HCT116 (cell line): ENCODE results near the gene CENPP. TPM values are rescaled to one million over a fixed set of nuclear protein-coding genes. Genes with fewer than 3 reads are reported as not detected.

Experiments used
- ATAC-seq: fragments of 200-7000 bp; cut with Tn5 transposase; 2 replicates; pipeline ENCODE4 v1.9.1; 2020; ENCODE audit warnings: mild to moderate bottlenecking, moderate library complexity
- BruUV-seq: library from RNA; stranded (reverse); fragments of 400-500 nt; replicated peaks from 2 replicates; lab custom pipeline; 2021; lab: Mats Ljungman, UMichigan
- CTCF ChIA-PET: fragments of 300-600 bp; sonication (Branson Sonifier 250); formaldehyde crosslinking; loops from one replicate; lab custom pipeline; 2021; ENCODE audit warnings: antibody characterized with exemption; lab: Charles Lee
- POLR2A ChIA-PET: fragments of 300-600, 350-600 bp; sonication (Branson Sonifier 250); formaldehyde crosslinking; loops from one replicate; lab custom pipeline; 2021; ENCODE audit warnings: antibody characterized with exemption; lab: Charles Lee
- RAD21 ChIA-PET, 2 experiments: fragments of 300-600 bp; sonication (Branson Sonifier 250); formaldehyde crosslinking; loops; one replicate each; lab custom pipeline; 2023; ENCODE audit warnings: low total read pairs in 2 of 2; ENCODE audit not compliant: uncharacterized antibody in 2 of 2, unreplicated experiment in 2 of 2, low non-redundant PET in 1 of 2; lab: Charles Lee
- DNase-seq: peaks from one replicate; pipeline ENCODE4 v3.0.0-alpha.2; 2010; ENCODE audit warnings: low read depth, low spot score
- H2AFZ ChIP-seq: fragments of 200-600 bp; shearing (Covaris generic), sonication (generic); 2 replicates; pipeline ENCODE4 v1.6.1; 2017; ENCODE audit warnings: low read depth, mixed run types, mixed read lengths, antibody characterized with exemption, low read length; ENCODE audit not compliant: poor library complexity, severe bottlenecking
- H3K27ac ChIP-seq: 2 replicates; pipeline ENCODE4 v1.5.1; 2012; ENCODE audit warnings: low read depth, low read length
- H3K27me3 ChIP-seq: fragments of 200-600 bp; sonication (generic); 2 replicates; pipeline ENCODE4 v1.6.1; 2016; ENCODE audit warnings: mixed run types, low read length, mixed read lengths; ENCODE audit not compliant: insufficient read depth
- H3K36me3 ChIP-seq, 2 experiments: fragments of 200-500 bp in 1 of 2; fragments of 200-600 bp in 1 of 2; sonication (Bioruptor generic) in 1 of 2; sonication (generic) in 1 of 2; 2 replicates each; pipeline versions ENCODE4 v1.5.1 to v1.6.1; 2014 to 2016; ENCODE audit warnings: low read length in 2 of 2, inconsistent platforms in 1 of 2, mixed read lengths in 1 of 2, mixed run types in 1 of 2; ENCODE audit not compliant: insufficient read depth in 2 of 2, control insufficient read depth in 1 of 2
- H3K4me1 ChIP-seq, 2 experiments: fragments of 200-600 bp in 1 of 2; sonication (generic) in 1 of 2; 2 replicates each; pipeline versions ENCODE4 v1.5.1 to v1.6.1; 2012 to 2017; ENCODE audit warnings: low read length in 2 of 2, inconsistent platforms in 1 of 2, mild to moderate bottlenecking in 1 of 2, mixed read lengths in 1 of 2, mixed run types in 1 of 2, moderate library complexity in 1 of 2; ENCODE audit not compliant: insufficient read depth in 2 of 2, control insufficient read depth in 1 of 2
- H3K4me2 ChIP-seq: fragments of 200-600 bp; sonication (generic); 2 replicates; pipeline ENCODE4 v1.6.1; 2017; ENCODE audit warnings: mixed run types, low read length, mixed read lengths
- H3K4me3 ChIP-seq, 2 experiments: fragments of 200-600 bp in 1 of 2; sonication (generic) in 1 of 2; replicated peaks in 1 of 2; 2 replicates each; pipeline ENCODE4 v1.5.1; 2011 to 2016; ENCODE audit warnings: low read length in 2 of 2, control low read depth in 1 of 2, low read depth in 1 of 2, mild to moderate bottlenecking in 1 of 2, mixed read lengths in 1 of 2, mixed run types in 1 of 2
- H3K79me2 ChIP-seq: fragments of 200-600 bp; sonication (generic); 2 replicates; pipeline ENCODE4 v1.6.1; 2017; ENCODE audit warnings: mild to moderate bottlenecking, mixed run types, low read length, moderate library complexity, mixed read lengths; ENCODE audit not compliant: insufficient read depth
- H3K9ac ChIP-seq: fragments of 200-600 bp; sonication (generic); 2 replicates; pipeline ENCODE4 v1.6.1; 2016; ENCODE audit warnings: low read length, mixed read lengths
- H3K9me2 ChIP-seq: fragments of 200-600 bp; sonication (generic), shearing (Covaris generic); 2 replicates; pipeline ENCODE4 v1.6.1; 2017; ENCODE audit warnings: mixed run types, mild to moderate bottlenecking, moderate library complexity; ENCODE audit not compliant: insufficient read depth
- H3K9me3 ChIP-seq, 2 experiments: fragments of 200-500 bp in 1 of 2; fragments of 200-600 bp in 1 of 2; sonication (Bioruptor generic) in 1 of 2; sonication (generic) in 1 of 2; 2 replicates each; pipeline ENCODE4 v1.6.1; 2014 to 2017; ENCODE audit warnings: low read length in 2 of 2, mixed read lengths in 2 of 2, inconsistent platforms in 1 of 2, low read depth in 1 of 2, mild to moderate bottlenecking in 1 of 2, mixed run types in 1 of 2, moderate library complexity in 1 of 2; ENCODE audit not compliant: control insufficient read depth in 1 of 2, insufficient read depth in 1 of 2
- H4K20me1 ChIP-seq: fragments of 200-600 bp; sonication (generic), shearing (Covaris generic); 2 replicates; pipeline ENCODE4 v1.6.1; 2017; ENCODE audit warnings: mixed run types, mild to moderate bottlenecking, moderate library complexity; ENCODE audit not compliant: insufficient read depth
- CBX3 ChIP-seq: IDR thresholded peaks from 2 replicates; pipeline ENCODE4 v1.6.1; 2012; ENCODE audit warnings: low read depth
- CEBPB ChIP-seq: IDR thresholded peaks from 2 replicates; pipeline ENCODE4 v1.6.1; 2012; ENCODE audit warnings: low read depth
- EGR1 ChIP-seq: IDR thresholded peaks from 2 replicates; pipeline ENCODE4 v1.6.1; 2012; ENCODE audit warnings: low read depth
- EZH2 ChIP-seq: fragments of 200-600 bp; sonication (generic); IDR thresholded peaks from 2 replicates; pipeline ENCODE4 v1.6.1; 2017; ENCODE audit warnings: antibody characterized with exemption, mixed run types
- EZH2phosphoT487 ChIP-seq: fragments of 200-600 bp; IDR thresholded peaks from 2 replicates; pipeline ENCODE4 v1.6.1; 2018; ENCODE audit warnings: antibody characterized with exemption, borderline replicate concordance
- FOSL1 ChIP-seq: IDR thresholded peaks from 2 replicates; pipeline ENCODE4 v1.6.1; 2012; ENCODE audit warnings: low read depth
- JUND ChIP-seq: IDR thresholded peaks from 2 replicates; pipeline ENCODE4 v1.6.1; 2012
- POLR2A ChIP-seq: IDR thresholded peaks from 2 replicates; pipeline ENCODE4 v1.7.0; 2011; ENCODE audit warnings: borderline replicate concordance; ENCODE audit not compliant: insufficient read depth, insufficient read length; ENCODE audit errors: extremely low read depth
- POLR2AphosphoS5 ChIP-seq: IDR thresholded peaks from 2 replicates; pipeline ENCODE4 v1.6.1; 2011; ENCODE audit warnings: mild to moderate bottlenecking, low read depth, low read length, moderate library complexity
- RAD21 ChIP-seq: IDR thresholded peaks from 2 replicates; pipeline ENCODE4 v1.6.1; 2012; ENCODE audit warnings: low read depth, mild to moderate bottlenecking
- SIN3A ChIP-seq: IDR thresholded peaks from 2 replicates; pipeline ENCODE4 v1.6.1; 2012; ENCODE audit warnings: low read depth
- SP1 ChIP-seq: IDR thresholded peaks from 2 replicates; pipeline ENCODE4 v1.6.1; 2012; ENCODE audit warnings: low read depth
- SRF ChIP-seq: IDR thresholded peaks from 2 replicates; pipeline ENCODE4 v1.6.1; 2012; ENCODE audit warnings: low read depth
- YY1 ChIP-seq: IDR thresholded peaks from 2 replicates; pipeline ENCODE4 v1.6.1; 2011; ENCODE audit warnings: low read length, low read depth, moderate library complexity, mild to moderate bottlenecking; ENCODE audit not compliant: insufficient replicate concordance; ENCODE audit errors: extremely low read depth
- ZFX ChIP-seq: fragments of 450-650 bp; IDR thresholded peaks from 2 replicates; pipeline ENCODE4 v1.6.1; 2017
- intact Hi-C: fragments of 100-400 bp; cut with micrococcal nuclease; formaldehyde crosslinking; loops from 2 replicates; pipeline ENCODE4 v1.10.0; 2022
- total RNA-seq: library from RNA; stranded (reverse); gene quantifications from one replicate; pipeline ENCODE4 v1.2.1, GENCODE V29; 2021; ENCODE audit not compliant: unreplicated experiment
- TF ChIP-seq, protein P1 (sequence below): IDR thresholded peaks from 2 replicates; pipeline ENCODE4 v1.6.1; 2011; ENCODE audit warnings: mild to moderate bottlenecking, low read length, moderate library complexity; ENCODE audit not compliant: insufficient replicate concordance; ENCODE audit errors: extremely low read depth
- TF ChIP-seq, protein P2 (sequence below): IDR thresholded peaks from 2 replicates; pipeline ENCODE4 v1.6.1; 2012

CENPP gene
- total RNA-seq, 1 experiment from 2014 or later = 7.0 TPM

DNA sequence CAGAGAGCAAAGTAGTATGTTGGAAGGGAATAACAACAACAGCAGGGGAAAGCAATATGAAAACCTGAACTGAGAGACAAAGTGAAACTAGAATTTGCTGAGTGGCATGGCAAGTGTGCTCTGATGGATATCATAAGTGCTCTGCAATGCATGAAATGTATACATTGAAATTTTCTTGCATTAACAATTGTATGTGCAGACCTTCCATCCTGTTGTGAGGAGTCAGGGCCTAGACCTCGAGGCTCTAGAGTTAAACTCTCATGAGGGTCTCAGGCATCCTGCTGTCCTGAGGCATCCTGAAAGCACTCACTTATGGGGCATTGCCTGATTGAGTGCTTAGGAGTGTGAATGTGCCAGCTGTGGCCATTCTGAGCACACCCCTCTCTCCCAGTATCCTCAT is 208.9 kb downstream of the CENPP start:
- TF ChIP-seq EZH2phosphoT487 (no peak), EZH2 (no peak)
- TF ChIP-seq, all 23 proteins: peak for 0
- ATAC-seq = no peak
- RAD21 ChIA-PET = no interaction called here
- BruUV-seq = no TSS peak
- Histone ChIP-seq H3K27ac (no peak overlapping the region), H3K79me2 (no peaks in the 10 kb centered on the region), H3K27me3 (no peaks in the 10 kb centered on the region), H2AFZ (no peak overlapping the region), H4K20me1 (no peaks in the 10 kb centered on the region), H3K36me3 (no peaks in the 10 kb centered on the region), H3K4me3 (no peak overlapping the region), H3K9me3 (no peaks in the 10 kb centered on the region), H3K4me1 (no peaks in the 10 kb centered on the region), H3K4me2 (no peak overlapping the region), H3K9ac (no peak overlapping the region), H3K9me2 (no peaks in the 10 kb centered on the region)
- POLR2A ChIA-PET = no interaction called here
- DNase-seq = no peak
- CTCF ChIA-PET = no interaction called here
- intact Hi-C loops = no loop called here

DNA sequence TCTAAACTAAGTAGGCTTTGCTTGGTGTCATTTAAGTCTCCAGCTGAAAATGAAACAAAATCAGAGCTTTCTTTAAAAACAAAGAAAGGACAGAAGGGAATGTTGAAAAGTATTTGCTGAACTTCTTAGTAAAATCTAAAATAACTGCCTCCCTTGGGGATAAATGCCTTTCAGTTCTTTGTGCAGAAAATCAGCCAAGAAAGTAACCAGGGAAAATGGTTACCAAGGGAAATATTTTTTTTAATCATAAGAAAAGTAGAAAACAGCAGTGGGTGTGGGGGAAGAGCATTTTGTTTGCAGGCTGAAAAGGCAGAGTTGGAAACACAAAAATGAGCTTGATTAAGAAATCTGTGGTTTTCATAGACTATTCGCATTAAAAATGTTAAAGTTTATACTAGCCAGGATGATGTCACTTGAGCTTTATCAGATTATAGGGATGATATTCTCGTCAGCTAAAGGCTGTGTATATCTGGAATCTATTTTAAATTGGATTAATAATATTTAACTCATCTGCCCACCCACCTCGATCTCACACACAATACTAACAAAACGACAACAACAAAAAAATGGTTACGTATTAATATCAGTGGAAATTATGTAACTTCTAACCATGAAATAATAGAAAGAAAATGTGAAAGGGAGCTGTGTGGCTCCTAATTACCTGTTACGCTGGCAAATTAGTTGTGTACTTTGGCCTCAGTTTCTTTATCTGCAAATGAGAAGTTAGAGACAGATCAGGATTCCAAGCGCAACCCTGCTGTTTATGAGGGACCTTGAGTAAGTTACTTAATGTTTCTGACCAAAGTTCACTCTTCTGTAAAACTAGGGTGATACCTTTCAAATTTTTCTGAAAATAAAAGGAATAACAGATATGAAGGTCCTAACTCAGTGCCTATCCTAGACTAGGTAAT is 210.4 kb downstream of the CENPP start, which contains the start of gene ECM2:
TSS of gene ECM2 (minus strand) at position 51 of the 911 bp plus-strand sequence. CDS start 13,124 bp downstream, outside the sequence.
- H2AFZ ChIP-seq = no peak within 1 kb of the TSS
- CTCF ChIA-PET = no interaction called here

More for the DNA sequence above, 210.4 kb downstream of the CENPP start, which contains the start of gene ECM2:
- intact Hi-C loops = no loop called here
- Histone ChIP-seq H3K9me2 (no peaks in the 10 kb centered on the region), H4K20me1 (no peaks in the 10 kb centered on the region), H3K9me3 (no peaks in the 10 kb centered on the region), H3K4me1 (no peaks in the 10 kb centered on the region), H3K27ac (no peak within 1 kb of the TSS), H3K4me2 (no peak within 1 kb of the TSS), H3K9ac (no peak within 1 kb of the TSS), H3K4me3 (no peak within 1 kb of the TSS), H3K79me2 (no peaks in the 10 kb centered on the region), H3K36me3 (no peaks in the 10 kb centered on the region), H3K27me3 (no peaks in the 10 kb centered on the region)
- ATAC-seq (no peak), DNase-seq (no peak)
- no peak for TF ChIP-seq SRF
- no peak for TF ChIP-seq RAD21
- TF ChIP-seq, protein P1, sequence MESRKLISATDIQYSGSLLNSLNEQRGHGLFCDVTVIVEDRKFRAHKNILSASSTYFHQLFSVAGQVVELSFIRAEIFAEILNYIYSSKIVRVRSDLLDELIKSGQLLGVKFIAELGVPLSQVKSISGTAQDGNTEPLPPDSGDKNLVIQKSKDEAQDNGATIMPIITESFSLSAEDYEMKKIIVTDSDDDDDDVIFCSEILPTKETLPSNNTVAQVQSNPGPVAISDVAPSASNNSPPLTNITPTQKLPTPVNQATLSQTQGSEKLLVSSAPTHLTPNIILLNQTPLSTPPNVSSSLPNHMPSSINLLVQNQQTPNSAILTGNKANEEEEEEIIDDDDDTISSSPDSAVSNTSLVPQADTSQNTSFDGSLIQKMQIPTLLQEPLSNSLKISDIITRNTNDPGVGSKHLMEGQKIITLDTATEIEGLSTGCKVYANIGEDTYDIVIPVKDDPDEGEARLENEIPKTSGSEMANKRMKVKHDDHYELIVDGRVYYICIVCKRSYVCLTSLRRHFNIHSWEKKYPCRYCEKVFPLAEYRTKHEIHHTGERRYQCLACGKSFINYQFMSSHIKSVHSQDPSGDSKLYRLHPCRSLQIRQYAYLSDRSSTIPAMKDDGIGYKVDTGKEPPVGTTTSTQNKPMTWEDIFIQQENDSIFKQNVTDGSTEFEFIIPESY = no peak
- TF ChIP-seq ZFX = no peak
- TF ChIP-seq POLR2A = no peak
- no peak for TF ChIP-seq JUND
- no peak for TF ChIP-seq SIN3A
- TF ChIP-seq POLR2AphosphoS5 = no peak
- no peak for TF ChIP-seq SP1
- TF ChIP-seq EZH2phosphoT487 = no peak
- no peak for TF ChIP-seq EGR1
- no peak for TF ChIP-seq CBX3
- TF ChIP-seq CEBPB = no peak
- TF ChIP-seq FOSL1 = no peak
- TF ChIP-seq, protein P2, sequence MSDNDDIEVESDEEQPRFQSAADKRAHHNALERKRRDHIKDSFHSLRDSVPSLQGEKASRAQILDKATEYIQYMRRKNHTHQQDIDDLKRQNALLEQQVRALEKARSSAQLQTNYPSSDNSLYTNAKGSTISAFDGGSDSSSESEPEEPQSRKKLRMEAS = no peak
- TF ChIP-seq EZH2 = no peak
- TF ChIP-seq YY1 = no peak
- POLR2A ChIA-PET = no interaction called here
- RAD21 ChIA-PET = no interaction called here
- no TSS peak for BruUV-seq
